HG02970 (cell line): Measurements from ENCODE around the gene SKA3.
"Not testable (repeated sequence)": the region's sequence is repeated elsewhere in the genome, so short reads cannot be mapped to it uniquely, and the experiment has no call there.

Experiments
- ATAC-seq: cut with Tn5 transposase; IDR thresholded peaks from one replicate; pipeline ENCODE4 v1.9.1; 2021; ENCODE audit warnings: mild to moderate bottlenecking, moderate library complexity, moderate number of reproducible peaks; ENCODE audit not compliant: unreplicated experiment, low FRiP score

Gene SKA3

GRCh38 chr13:21173767-21174166, 2.6 kb downstream of the SKA3 start:
- not testable (repeated sequence) for ATAC-seq

DNA sequence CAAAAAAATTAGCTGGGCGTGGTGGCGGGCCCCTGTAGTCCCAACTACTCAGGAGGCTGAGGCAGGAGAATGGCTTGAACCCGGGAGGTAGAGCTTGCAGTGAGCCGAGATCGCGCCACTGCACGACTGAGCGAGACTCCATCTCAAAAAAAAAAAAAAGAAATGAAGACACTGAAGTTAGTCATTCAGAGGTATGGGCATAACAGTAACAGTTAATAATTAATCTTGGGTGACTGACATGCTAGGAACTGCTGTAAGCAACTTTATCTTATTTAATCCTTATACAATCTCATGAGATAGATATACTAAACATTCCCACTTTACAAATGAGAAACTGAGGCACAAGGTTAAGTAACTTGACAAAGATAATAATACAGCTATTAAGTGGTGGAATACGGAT, 4.9 kb downstream of the SKA3 start:
- no peak for ATAC-seq

GRCh38 chr13:21165606-21166005, 10.7 kb downstream of the SKA3 start:
- not testable (repeated sequence) for ATAC-seq

DNA sequence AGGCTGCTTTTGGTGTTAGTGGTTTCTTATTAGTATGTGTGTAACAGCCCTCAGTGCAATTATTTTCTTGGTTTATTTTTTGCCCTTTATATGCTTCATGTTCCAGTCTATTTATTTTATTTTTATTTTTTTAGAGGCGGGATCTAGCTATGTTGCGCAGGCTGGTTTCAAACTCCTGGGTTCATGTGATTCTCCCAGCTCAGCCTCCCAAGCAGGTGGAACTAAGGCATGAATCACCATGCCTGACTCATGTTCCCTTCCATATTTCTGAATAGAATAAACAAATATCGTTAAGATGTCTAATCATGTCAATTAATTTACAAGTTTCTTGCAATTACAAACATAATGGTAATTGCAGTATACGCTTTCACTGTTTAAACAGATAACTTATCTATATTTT, 11.7 kb downstream of the SKA3 start:
- ATAC-seq, result no peak

DNA sequence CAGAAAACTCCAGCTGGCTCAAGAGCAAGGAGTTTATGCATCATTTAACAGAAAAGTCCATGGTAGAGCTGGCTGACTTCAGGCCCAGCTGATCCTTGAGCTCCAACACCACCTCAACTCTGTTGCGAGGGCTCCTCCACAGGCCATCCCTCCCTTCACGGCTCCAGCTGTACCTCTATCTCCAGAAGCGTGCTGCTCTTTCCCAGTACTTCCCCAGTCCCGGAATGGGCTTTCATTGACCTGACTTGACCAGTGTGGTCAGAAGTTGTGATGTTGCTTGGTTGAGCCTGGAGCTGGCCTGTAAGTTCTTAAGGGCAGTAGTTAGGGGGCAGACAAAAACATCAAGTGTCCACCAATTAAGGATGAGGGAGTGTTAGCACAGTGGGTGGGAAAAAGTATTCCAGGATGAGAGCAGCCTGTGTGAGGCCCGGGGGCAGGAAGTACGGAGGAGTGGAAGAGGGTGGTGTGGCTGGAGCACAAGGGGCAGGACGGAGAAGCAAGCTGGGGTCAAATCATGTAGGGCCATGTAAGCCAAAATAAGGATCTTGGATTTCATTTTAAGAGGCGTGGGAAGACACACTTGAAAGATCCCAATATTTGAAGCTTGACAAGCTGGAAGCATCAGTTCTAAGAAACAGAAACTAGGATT, 24.0 kb downstream of the SKA3 start:
- no peak for ATAC-seq

- ATAC-seq, result no peak
Observed at GRCh38 chr13:21150013-21150412, 26.3 kb downstream of the SKA3 start.

DNA sequence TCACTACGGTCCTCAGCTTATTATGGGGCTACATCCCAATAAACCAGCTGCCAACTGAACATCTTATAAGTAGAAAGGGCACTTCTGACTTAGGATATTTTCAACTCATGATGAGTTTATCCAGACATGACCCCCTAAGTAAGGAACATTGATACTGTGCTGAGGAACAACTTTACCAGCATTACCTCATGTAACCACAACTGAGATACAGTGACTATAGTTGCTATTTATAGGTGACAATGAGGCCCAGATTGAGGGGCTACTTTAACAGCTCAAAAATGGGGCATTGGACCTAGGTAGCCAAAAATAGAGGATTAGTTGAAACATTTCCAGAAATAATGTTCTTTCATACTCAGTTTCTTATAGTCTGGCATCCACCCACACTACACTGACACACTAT, 26.8 kb downstream of the SKA3 start:
- no peak for ATAC-seq

GRCh38 chr13:21148557-21149258, 27.6 kb downstream of the SKA3 start:
- no peak for ATAC-seq

GRCh38 chr13:21147827-21148226, 28.5 kb downstream of the SKA3 start:
- ATAC-seq, result no peak

GRCh38 chr13:21142766-21143165, 33.6 kb downstream of the SKA3 start:
- no peak for ATAC-seq

DNA sequence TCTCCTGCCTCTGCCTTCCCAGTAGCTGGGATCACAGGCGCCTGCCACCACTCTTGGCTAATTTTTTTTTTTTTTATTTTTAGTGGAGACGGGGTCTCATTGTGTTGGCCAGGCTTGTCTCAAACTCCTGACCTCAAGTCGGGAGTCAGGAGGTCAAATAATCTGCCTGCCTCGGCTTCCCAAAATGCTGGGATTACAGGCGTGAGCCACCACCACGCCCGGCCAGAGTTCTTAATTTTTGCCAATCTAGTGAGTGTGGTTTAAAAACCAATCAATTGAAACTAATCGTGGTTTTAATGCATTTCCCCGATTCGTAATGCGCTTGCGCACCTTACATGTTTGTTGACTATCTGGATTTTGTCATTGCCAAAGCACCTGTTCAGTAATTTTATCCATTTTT, 37.0 kb downstream of the SKA3 start:
- ATAC-seq, result no peak

DNA sequence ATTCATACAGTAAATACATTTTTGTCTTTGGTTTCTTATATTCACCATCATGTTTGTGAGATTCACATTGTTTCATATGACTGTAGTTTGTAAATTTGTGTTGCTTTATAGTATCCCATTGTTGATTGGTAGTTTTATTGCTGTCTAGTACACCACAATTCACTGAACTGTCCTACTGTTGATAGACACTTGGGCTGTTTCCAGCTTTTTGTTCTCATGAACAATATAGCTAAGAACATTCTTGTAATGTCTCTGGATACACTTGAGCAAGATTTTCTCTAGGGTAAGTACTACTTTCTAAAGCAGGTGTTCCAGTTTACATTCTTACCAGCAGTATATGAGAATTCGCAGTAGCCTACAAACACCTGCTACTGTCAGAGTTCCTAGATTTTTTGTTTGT, 37.8 kb downstream of the SKA3 start:
- ATAC-seq, result no peak

DNA sequence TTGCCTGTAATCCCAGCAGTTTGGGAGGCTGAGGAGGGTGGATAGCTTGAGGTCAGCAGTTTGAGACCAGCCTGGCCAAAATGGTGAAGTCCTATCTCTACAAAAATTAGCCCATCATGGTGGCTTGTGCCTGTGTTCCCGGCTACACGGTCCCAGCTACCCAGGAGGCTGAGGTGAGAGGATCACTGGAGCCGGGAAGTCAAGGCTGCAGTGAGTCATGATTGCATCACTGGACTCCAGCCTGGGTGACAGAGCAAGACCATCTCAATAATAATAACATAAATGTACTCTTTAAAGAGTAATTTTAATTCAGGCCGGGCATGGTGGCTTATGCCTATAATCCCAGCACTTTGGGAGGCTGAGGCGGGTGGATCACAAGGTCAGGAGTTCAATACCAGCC, 38.7 kb downstream of the SKA3 start:
- ATAC-seq, result no peak

- not testable (repeated sequence) for ATAC-seq
Observed at GRCh38 chr13:21135833-21136232, 40.5 kb downstream of the SKA3 start.

DNA sequence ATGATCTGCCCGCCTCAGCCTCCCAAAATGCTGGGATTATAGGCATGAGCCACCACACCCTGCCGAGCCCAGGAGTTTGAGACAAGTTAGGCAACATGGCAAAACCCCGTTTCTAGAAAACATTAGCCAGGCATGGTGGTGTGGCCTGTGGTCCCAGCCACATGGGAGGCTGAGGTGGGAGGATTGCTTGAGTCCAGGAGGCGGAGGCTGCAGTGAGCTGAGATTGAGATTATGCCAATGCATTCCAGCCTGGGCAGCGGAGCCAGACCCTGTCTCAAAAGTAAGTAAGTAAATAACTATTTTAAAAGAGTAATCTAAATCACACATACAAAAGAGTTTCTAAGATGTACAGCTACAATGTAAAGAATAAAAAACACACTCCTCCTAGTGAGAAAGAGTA, 41.9 kb downstream of the SKA3 start:
- no peak for ATAC-seq

GRCh38 chr13:21133077-21133476, 43.3 kb downstream of the SKA3 start:
- ATAC-seq, result no peak

DNA sequence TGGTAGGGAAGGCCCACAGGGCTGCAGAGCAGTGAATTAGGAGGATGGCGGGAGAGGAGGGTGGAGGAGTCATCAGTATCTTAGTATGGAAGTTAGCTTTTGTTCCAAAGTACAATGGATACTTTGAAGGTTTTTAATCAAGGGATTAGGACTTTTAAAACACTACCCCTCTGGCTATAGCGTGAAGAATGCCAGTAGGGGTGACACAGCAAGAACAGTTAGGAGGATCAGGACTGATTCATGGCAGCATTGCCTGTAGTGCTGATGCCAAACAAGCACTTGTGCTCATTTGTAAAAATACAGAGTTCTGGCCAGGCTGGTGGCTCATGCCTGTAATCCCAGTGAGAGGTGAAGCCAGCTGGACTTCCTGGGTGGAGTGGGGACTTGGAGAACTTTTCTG, 46.2 kb downstream of the SKA3 start:
- ATAC-seq, result no peak

GRCh38 chr13:21124852-21125251, 51.5 kb downstream of the SKA3 start:
- ATAC-seq, result no peak

- no peak for ATAC-seq
Observed at GRCh38 chr13:21123956-21124355, 52.4 kb downstream of the SKA3 start.

GRCh38 chr13:21121616-21122015, 54.7 kb downstream of the SKA3 start:
- no peak for ATAC-seq

GRCh38 chr13:21120191-21120590, 56.2 kb downstream of the SKA3 start:
- ATAC-seq, result no peak

DNA sequence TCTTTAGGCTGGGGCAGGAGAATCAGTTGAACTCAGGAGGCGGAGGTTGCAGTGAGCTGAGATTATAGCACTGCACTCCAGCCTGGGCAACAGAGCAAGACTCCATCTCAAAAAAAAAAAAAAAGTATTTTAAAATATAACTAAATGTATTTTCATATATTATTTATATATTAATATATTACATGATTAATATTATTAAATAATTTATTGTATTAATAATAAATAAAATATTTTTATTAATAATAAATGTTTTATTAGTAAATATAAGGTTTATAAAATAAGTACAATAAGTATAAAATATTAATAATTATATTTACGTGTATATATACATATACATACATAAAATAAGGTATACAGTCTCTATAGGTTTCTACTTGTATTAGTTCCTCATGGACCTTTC, 56.8 kb downstream of the SKA3 start:
- ATAC-seq, result no peak
